ENCODE data around the gene METTL14. TPM values are rescaled to one million over a fixed set of nuclear protein-coding genes. Genes with fewer than 3 reads are reported as not detected.

The METTL14 gene
- polyA plus RNA-seq, 4 donors = 58.8 to 72.8 (median 70.8) TPM

DNA sequence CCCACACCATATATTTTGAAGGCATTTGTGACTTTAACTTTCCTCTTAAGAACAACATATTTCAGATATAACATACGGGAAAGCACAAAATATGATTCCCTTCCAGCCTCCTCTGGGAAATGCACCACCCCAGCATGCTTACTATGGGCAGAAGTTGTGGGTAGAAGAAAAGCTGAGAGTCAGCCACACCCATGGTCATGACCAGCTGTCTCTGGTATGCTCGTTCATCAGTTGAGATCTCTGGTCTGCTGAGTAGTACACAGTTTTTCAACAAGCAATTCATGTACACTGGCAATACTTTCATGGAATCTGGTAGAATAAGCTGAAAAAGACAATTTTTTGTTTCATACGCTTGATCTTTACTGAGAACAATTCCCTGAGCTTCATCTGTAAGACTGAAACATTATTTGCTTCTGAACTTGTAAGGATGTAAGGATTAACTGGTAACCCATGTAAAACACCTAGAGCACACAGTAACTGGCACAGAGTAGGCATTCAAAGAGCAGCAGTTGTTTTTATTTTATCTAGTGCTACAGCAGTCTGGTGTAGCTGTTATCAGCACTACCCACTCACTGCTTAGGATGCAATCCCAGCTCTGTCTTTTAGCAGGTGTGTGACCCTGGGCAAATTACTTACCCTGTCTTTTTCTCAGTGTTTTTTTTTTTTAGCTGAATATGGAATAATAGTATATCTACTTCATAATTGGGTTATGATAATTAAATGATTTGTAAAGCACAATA lies 47.6 kb downstream of the METTL14 start:
- DNase-seq (ENCODE audit: low read depth in 4 of 4, low spot score in 3 of 4) = no peak

DNA sequence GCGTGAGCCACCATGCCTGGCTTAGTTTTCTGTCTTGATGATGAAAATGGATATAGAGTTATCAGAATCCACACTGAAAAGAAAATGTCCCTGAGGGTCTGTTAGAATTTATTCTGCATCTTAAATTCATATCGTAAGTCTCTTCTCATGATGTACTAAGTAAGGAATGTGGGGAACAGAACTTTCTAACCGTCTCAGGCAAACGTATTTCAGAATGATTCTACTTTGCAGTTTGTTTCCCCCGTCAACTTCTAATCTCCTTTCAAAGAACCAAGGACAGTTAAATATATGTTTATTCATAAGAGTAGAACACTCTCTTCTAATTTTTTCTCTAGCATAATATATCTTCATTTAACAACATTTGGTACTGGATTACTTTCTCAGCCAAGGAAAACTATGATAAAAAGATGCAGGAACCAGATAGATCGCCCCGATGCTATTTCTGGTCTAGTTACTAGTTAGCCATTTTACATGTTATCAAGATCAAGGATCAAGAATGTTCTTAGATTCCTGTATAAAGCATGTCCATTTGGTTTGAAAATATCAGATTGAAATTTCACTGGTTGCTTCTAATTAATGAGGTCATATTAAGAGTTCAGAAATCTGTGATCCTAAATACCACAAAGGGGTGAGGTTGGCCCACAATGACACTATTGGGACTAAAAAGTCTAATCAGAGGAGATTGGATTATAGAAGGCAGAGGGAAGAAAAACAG lies 49.5 kb downstream of the METTL14 start:
- no peak for DNase-seq (ENCODE audit: low read depth in 4 of 4, low spot score in 3 of 4)

DNA sequence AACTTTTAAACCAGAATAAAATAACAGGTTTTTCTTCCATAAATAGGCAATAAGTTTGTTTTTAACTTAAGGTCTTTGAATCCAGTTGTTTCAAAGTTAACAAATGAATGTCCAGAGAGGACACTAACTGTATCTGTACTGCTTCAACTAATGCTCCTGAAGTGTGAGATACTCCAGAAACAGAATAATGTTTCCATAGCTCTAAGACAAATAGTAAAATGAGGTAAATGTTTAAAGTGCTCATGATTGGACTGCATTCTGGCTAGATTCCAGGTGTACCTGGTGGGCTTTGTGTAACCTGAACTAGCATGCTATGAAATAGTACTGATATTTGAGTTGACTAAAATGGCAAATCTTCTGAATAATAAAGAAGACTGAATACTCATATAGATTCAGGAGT lies 51.7 kb downstream of the METTL14 start:
- no peak for DNase-seq (ENCODE audit: low read depth in 4 of 4, low spot score in 3 of 4)

DNA sequence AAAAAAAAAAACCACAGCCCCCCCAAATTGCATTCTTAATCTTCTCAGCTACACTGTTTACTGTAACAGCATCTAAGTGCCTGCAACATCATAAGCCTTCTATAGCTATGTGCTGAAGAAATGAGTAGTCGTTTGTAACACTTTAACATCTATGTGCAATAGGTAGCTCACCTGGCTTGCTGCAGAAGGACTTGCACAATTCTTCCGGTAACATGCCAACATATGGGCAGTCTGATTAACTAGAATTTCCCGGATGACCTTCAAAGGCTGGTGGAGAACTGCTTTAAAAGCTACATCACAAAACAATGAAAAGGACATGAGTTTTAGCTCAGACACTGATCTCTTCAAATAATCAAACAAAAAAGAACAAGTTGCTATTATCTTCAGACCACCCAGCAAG lies 52.9 kb downstream of the METTL14 start:
- DNase-seq (ENCODE audit: low read depth in 4 of 4, low spot score in 3 of 4) = no peak

DNA sequence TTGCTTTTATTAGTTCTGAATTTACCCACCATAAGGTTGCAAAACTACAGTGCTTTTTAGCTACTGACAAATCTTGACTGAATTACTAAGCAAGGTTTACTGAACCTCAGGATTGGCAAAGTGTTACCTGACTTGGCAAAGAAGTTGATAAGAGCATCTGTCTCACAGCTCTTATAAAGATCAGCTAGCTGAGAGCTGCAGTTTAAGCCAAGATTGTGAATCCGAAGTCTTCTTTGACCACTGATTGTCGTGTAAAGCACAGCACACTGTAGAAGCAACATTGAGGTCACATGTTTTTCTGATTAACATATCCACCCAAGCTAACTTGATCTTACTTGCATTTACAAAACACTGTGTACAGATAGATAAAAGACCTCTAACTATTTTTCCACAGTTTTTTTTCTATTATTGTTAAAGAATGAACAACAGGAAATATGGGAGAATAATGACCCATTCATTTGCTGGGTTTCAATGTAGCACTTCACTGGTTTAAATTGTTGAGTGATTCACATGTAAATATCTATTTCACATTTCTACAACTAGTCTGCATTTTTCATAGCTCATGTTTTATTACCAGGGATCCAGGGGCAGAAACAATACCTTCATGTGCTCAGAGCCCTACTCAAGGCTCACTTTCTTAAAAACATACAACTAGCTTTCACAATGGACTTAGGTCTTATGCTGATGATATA lies 54.0 kb downstream of the METTL14 start:
- no peak for DNase-seq (ENCODE audit: low read depth in 4 of 4, low spot score in 3 of 4)

DNA sequence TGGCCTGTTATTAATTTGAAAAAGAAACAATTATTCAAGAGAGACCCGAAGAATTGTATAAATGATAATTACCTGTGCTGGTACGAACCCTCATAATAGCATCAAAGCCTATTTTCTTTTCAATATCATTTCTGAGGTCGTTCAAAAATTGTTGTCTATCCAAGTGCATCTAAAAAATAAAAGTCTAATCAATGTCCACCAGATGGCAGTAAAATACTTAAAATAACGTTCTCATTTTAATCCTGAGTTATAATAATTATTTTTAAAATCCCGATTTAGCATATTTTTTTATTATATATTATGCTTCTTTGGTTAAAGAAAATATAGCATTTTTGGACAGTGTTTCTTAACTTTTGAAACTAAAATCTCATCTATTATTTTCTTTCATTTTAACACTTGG lies 55.7 kb downstream of the METTL14 start:
- DNase-seq (ENCODE audit: low read depth in 4 of 4, low spot score in 3 of 4) = no peak

DNA sequence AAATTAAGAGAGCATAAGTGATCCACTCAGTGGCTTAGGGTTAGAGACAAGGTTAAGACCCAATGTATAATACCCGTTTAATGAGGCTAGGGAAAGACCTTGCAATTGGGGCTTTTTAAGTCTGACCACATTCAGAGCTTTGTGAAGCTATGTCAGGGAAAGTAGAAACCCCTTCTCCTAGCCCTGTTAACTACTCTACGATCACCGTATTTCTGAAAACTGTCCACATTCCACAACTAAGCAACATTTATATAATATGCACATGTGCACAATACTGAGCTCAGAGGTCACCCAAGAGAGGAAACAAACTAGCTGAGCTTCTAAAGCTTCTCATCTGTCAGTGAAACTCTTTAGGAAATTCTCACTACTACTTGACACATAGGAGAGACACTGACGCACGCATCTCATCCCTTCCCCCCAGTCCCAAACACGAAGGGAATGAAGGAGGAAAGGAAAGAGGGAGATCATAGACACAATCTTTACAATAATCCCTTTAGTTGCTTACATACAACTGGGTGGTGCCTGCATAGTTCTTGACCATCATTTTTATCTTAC lies 56.2 kb downstream of the METTL14 start:
- no peak for DNase-seq (ENCODE audit: low read depth in 4 of 4, low spot score in 3 of 4)

DNA sequence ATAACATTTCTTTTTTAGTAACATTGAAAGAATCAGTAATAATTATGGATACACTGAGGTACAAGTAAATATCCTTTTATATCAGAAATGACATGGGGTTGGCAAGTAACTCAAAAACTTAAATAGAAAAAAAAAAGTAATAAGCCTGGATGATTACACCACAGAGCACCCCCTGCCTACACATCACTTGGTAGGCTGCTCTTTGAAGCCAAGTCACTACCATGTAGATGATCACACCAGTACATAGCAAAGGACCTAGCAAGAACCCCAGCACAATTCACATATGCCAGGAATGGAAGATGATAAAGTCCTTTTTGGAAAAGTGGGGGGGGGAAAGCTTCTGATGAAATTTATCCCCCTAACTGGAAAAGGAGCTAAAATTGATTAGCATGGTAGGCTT lies 56.9 kb downstream of the METTL14 start:
- DNase-seq (ENCODE audit: low read depth in 4 of 4, low spot score in 3 of 4) = no peak

DNA sequence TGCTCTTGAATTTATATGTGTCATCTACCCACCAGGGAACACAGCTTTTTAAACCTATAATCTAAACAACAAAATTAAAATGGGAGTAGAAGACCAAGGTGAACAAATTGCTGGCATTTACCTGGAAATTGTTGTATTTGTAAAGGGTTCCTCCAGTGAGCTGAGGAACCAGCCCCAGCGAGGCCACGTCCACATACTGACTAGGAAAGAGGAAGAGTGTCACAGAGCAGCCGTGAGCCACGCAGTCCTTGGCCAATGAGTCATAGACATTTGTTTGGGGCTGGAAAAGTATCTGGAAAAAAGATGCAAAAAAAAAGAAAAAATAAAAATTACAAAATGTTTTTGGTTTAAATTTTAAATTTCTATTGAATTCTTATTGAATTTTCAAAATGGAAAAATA lies 58.7 kb downstream of the METTL14 start:
- DNase-seq (ENCODE audit: low read depth in 4 of 4, low spot score in 3 of 4) = no peak

DNA sequence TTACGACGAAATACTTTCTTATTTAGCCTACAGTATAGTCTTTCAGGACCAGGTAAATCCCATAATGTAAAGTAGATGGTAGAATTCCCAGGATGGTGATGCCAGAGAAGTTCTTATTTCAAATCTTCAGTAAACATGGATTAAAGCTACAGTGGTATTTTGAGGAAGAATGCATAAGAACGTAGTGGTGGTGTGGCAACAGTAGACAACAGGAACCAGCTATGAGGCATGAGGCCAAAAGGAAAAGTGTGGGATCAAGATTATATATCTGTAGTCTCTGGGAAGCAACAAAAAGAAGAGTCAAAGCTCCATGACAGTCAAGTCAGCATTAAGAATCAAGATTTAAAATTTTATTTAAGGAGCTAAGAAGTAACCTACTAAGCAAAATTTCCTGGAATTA lies 60.2 kb downstream of the METTL14 start:
- no peak for DNase-seq (ENCODE audit: low read depth in 4 of 4, low spot score in 3 of 4)

DNA sequence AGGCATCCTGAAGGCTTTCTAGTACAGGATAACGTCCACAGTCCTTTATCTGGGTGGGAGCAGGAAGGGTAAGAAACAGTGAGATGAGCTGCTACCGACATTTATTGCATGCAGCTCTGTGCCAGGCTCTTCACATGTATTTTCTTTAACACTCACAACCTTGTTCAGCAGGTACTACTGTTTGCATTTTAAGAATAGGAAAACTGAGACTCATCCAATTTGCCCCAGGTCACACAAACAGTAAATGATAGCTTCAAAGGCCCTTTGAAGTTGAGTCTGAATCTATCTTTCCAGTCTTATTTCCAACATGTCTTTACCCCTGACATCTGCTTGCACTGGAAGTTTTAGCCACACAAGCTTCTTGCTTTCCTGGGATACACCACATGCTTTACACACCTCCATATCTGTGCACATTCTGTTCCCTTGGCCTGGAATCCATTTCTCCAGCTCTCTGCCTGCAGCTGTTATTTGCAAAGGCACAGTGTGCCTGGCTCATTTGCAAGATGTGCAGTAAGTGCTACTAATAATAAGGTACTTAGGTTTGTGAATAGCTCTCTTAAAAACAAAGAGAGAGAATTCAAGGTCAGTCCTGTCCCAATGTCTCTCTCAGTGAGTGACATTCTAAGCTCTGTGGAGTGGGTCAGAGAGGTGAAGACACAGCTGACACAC lies 61.2 kb downstream of the METTL14 start:
- DNase-seq (ENCODE audit: low read depth in 4 of 4, low spot score in 3 of 4) = no peak

DNA sequence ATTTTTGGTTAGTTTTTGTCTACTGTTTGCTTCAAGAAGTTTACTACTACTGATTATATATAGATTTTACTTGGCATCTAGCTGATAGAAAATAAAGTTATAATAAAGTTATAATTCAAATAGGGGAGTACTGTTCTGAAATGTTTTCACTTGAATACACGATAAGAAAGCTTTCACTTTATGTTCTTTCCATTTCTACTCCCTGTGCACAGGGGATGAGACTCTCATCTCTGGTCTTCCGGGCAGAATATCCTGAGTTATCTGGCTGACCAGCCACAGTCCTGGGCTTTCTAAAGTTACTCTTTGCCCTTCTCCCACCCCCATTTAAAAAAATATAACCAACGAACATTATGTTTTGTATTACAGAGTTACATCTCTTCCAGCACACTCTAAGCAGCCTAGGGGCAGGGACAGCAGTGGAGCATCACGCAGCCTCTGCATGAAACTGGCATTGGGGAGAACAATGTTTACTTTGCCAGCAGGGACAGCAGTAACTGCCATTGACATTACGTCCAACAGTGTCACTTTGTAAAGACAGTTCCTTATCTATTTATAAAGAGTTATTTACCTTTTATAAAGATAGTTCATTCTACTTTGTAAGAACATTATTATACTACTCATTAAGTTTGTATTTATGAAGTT lies 64.3 kb downstream of the METTL14 start:
- no peak for DNase-seq (ENCODE audit: low read depth in 4 of 4, low spot score in 3 of 4)

DNA sequence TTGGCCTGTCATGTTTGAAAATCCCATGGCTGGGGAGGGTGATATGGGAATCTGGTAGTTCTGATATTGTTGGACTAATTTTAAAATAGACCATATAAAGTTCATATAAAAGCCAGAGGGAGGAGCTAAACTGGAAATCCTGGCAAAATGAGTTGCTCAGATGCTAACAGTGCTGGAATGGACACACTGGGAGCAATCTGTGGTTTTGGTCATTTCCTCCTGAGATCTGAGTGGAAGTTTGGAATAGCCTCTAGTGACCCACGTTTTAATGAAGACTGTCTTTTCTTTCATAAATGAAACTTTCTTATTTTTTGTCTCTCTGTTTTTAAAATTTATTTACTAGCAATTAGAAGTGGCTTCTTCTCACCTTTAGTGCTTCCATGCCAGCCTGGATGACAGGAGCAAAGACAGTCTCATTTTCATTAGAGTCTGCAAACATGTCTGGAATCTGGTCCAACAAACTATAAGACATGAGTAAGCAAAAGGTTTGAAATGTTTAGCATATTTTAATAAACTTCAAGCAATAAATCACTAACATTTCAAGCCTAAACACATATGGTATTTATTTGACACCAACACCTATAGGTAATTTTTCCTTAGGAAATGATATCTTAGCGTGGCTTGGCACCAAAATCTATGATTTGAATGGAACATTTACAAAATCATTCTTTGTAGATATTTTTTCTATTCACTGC lies 66.6 kb downstream of the METTL14 start:
- DNase-seq (ENCODE audit: low read depth in 4 of 4, low spot score in 3 of 4) = no peak

DNA sequence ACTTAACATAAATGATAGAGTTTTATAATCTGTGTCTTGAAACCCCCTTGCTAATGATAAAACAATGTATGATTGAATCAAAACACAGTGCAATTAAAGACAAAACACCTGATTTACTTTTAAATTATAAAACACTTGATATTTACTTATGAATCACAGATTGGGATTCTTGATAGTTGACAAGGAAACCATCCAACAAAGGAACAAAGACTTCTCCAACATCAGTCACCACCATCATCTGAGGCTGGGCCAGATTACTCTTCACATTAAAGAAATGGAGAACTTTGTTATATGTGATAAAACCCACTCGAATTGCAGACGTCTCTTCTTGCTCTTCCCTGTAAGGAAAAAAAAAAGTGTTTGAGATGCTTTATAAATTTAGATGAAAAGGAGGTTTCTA lies 67.4 kb downstream of the METTL14 start:
- no peak for DNase-seq (ENCODE audit: low read depth in 4 of 4, low spot score in 3 of 4)

DNA sequence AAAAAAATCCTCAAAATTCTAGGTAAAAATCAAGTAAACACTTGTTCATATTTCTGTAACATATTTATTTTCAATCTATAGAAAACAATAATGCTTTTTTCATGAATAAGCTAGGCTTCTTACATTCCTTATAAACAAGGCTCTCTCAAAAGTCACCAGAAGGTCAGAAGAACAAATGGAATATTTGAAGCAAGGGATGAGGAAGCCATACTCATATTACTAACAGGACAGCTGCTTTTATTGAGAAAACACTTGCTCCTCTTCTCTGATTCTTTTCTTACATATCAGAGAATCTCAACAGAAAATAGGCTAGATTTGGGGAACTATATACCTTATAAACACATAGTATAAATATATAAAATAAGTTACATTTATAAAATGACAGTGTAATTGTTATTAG lies 67.9 kb downstream of the METTL14 start:
- DNase-seq (ENCODE audit: low read depth in 4 of 4, low spot score in 3 of 4) = no peak

DNA sequence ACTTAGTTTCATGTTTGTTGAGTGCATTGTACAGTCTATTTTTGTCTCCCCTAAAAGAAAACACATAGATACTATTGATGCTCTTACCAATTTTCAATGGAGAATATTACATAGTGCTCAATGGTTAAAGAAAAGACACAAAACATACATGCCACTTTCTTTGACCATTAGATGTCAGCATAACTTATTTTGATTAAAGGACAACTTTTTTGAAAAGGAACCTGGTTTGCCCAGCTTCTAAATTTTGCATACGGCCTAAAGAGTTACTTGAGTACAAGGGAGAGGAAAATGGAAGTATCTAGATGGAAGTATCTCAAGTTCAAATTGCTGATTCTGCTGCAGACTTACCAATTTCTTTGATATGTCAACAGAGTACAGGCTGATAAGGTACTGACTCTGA lies 68.5 kb downstream of the METTL14 start:
- DNase-seq (ENCODE audit: low read depth in 4 of 4, low spot score in 3 of 4) = no peak

DNA sequence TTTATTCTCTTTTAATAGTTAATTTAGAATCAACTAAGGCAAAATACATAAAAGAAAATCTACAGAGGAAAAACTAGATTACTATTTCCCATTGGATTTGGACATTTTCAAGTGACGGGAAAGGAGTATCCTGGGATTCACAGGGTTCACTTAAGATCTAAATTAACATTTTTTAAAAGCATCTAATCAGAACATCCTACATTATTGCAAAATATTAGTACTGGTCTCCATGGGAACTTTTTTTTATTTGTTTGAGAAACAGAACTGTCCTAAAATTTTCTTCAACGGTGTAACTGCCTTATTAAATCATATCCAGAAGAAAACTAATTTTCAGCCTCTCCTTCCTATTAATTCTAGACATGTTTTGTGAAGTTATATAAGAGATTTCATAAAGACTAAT lies 69.7 kb downstream of the METTL14 start:
- no peak for DNase-seq (ENCODE audit: low read depth in 4 of 4, low spot score in 3 of 4)

DNA sequence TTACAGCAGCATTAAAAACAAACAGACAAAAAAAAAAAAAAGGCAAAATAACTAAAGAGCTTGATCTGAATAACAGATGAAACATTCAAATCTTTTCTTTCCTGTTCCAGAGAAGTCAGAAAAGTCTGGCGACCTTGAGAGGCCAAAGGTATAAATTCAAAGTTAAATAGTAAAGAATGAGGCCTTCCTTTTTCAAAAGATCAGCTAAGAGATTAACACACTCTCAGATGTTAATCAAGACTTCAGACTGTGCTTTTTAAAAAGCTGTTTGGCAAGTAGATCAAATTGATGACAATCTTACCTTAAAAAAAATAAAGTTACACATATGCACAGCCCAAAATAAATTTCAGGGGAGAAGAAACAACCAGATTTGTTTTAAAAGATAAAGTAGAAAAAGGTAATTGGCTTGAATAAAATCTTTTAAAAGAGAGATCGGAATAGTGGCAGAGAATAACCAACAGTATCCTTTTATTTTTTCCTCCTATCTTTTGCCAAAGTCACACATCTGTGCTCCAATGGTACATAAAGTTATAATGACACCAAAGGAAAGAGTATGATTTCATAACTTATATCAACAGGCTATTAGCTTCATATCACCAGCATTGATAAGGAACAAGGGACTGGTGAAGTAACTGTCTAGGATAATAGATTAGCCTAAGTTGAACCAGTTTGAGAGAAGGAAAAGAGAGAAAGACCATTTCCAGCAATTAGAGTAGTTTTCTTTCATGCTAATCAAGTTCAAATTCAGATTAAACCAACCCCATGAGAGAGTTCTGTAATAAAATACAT lies 70.4 kb downstream of the METTL14 start:
- no peak for DNase-seq (ENCODE audit: low read depth in 4 of 4, low spot score in 3 of 4)

DNA sequence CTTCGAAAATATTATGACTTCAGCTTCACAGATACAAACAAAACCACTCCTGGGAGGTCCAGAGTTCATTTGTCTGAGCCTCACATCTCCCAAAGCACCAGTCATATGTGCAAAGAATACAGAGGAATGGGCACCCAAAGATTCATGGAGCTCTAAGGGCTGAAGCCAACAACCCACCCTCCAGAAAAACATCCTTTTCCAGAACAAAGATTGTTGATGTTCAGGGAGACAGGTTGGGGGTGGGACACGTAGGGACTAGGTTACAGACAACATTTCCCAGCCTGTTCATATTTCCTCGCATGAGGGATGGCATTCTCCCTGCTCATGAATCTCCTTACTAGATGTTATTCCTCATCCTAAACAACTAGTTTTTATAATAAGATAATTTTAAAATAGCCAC lies 71.2 kb downstream of the METTL14 start:
- no peak for DNase-seq (ENCODE audit: low read depth in 4 of 4, low spot score in 3 of 4)

All from right renal pelvis (tissue), 4 donors.